ENCODE results near the gene FAM219B. TPM values are rescaled to one million over a fixed set of nuclear protein-coding genes. Genes with fewer than 3 reads are reported as not detected.
A peak's percentile ranks its signal among the peaks of the same experiment; 100 is the strongest.
"Not testable (repeated sequence)": the region's sequence is repeated elsewhere in the genome, so short reads cannot be mapped to it uniquely, and the experiment has no call there.

FAM219B gene
- total RNA-seq, 1 donor from 2014 or later = 68.0 TPM

DNA sequence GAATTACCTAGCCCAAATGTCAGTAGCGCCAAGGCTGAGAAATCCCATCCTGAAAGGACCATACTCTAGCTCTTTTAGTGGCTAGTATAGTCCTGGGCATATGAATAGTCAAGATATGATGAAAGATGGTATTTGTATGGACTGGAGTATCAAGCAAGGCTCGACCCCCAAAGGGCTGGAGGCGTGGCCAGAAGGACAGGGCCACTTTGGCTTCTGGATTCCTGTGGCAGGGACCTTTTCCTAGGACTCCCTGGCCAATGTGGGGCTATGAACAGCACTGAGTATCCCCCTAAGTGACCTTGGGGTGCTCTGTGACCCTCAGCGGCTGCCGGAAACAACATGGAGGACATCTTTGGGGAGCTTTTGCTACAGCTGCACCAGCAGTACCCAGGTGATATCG lies 10.8 kb downstream of the FAM219B start:
- DNase-seq = no peak
- Mint-ChIP-seq H3K27ac (no peak overlapping the region), H3K36me3 (ENCODE audit: low read depth) (peaks cover 58% of the 10 kb centered on the region), H3K4me1 (peaks cover 22% of the 10 kb centered on the region), H3K27me3 (no peaks in the 10 kb centered on the region), H3K9me3 (no peaks in the 10 kb centered on the region), H3K4me3 (no peak overlapping the region)
- intact Hi-C loops (cut with micrococcal nuclease) = no loop called here

DNA sequence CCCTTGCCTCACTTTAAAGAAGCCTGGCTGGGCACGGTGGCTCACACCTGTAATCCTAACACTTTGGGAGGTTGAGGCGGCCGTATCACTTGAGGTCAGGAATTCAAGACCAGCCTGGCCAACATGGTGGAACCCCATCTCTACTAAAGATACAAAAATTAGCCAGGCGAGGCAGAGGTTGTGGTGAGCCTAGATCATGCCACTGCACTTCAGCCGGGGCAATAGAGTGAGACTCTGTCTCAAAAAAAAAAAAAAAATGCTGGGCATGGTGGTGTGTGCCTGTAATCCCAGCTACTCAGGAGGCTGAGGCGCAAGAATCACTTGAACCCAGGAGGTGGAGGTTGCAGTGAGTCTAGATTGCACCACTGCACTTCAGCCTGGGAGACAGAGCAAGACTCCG lies 12.3 kb downstream of the FAM219B start:
- H3K4me3 Mint-ChIP-seq; H3K27me3 Mint-ChIP-seq; intact Hi-C loops (cut with micrococcal nuclease); H3K9me3 Mint-ChIP-seq; DNase-seq; H3K27ac Mint-ChIP-seq: not testable (repeated sequence)
- Mint-ChIP-seq H3K36me3 (ENCODE audit: low read depth) (peaks cover 53% of the 10 kb centered on the region), H3K4me1 (peaks cover 31% of the 10 kb centered on the region)

DNA sequence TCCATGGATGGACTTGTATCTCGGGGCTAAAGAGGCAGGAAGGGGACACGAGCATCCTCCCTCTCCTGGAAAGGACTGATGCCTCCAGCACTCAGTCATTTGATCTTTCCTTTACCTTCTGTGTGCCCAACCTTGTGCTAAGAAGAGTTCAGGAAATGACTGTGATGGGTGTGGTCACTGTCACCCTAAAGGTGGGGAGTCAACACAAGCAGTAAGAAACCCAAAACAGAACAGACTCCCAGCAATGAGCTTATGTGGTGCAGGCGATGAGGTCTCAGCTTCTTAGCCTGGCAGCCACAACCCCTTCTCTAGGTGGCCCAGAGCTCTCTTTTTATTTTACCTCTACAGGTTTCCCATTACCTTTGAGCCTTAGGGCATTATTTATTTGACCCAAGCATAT lies 13.0 kb downstream of the FAM219B start:
- peak; percentile 85 for DNase-seq
- no peaks in the 10 kb centered on the region for H3K9me3 Mint-ChIP-seq
- H3K27ac Mint-ChIP-seq = peak overlapping the region; percentile 91
- intact Hi-C loops (cut with micrococcal nuclease) = no loop called here
- H3K36me3 Mint-ChIP-seq (ENCODE audit: low read depth) = peaks cover 51% of the 10 kb centered on the region
- peak overlapping the region; percentile 69 for H3K4me3 Mint-ChIP-seq
- H3K4me1 Mint-ChIP-seq = peaks cover 38% of the 10 kb centered on the region
- H3K27me3 Mint-ChIP-seq = no peaks in the 10 kb centered on the region

DNA sequence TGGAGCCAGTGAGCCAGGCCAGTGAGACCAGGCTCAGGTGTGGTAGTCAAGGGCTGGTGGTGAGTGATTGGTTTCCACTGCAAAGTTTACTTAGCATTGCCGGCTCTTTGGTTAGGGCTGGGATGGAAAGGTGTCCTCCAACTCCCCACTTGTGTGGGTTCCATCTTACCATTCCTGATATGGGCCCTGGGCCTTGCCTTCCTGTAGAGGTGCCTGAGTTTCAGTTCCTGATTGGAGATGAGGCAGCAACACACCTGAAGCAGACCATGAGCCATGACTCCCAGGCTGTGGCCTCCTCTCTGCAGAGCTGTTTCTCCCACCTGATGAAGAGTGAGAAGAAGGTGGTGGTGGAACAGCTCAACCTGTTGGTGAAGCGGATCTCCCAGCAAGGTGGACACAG lies 13.7 kb downstream of the FAM219B start:
- no peak for DNase-seq
- H3K27ac Mint-ChIP-seq = peak overlapping the region; percentile 91
- H3K4me1 Mint-ChIP-seq = peaks cover 37% of the 10 kb centered on the region
- intact Hi-C loops (cut with micrococcal nuclease) = no loop called here
- no peaks in the 10 kb centered on the region for H3K9me3 Mint-ChIP-seq
- H3K36me3 Mint-ChIP-seq (ENCODE audit: low read depth) = peaks cover 48% of the 10 kb centered on the region
- H3K27me3 Mint-ChIP-seq = no peaks in the 10 kb centered on the region
- H3K4me3 Mint-ChIP-seq = peak overlapping the region; percentile 69

DNA sequence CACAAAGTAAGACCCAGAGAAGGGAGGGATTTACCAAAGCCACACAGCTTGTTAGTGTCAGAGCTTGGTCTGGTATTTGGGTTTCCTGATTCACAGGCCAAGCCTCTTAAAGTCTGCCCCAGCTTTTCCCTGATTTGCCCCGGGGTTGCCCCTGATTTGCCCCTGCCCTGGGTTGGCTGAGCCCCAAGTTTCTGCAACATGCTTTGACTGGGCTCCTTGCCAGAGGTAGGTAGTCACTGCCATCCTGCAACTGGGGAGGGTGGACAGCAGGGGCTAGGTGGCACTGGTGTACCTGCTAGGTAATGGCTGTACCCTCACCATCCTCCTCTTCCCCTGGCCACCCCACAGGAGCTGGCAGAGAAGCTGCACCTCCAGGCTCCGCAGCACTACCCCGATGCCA lies 14.3 kb downstream of the FAM219B start:
- intact Hi-C loops (cut with micrococcal nuclease) = no loop called here
- H3K36me3 Mint-ChIP-seq (ENCODE audit: low read depth) = peaks cover 45% of the 10 kb centered on the region
- peak overlapping the region; percentile 27 for H3K4me3 Mint-ChIP-seq
- DNase-seq = no peak
- H3K4me1 Mint-ChIP-seq = peaks cover 39% of the 10 kb centered on the region
- no peaks in the 10 kb centered on the region for H3K27me3 Mint-ChIP-seq
- no peaks in the 10 kb centered on the region for H3K9me3 Mint-ChIP-seq
- H3K27ac Mint-ChIP-seq = no peak overlapping the region

DNA sequence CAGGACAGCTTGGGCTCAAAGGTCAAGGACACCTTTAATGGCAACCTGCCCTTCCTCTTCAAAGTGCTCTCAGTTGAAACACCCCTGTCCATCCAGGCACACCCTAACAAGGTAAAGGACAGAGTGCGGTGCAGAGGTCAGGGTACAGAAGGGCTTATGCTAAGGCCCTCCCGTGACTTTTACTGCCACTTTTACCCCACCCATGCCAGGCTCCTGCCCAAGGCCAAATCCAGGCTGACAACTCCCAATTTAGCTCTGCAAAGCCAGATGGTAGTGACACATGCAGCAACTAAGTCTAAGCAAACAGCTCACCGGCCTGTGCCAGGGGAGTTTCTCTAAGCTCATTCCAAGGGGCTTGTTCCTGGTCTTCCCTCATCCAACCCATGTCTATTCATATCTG lies 15.2 kb downstream of the FAM219B start:
- Mint-ChIP-seq H3K36me3 (ENCODE audit: low read depth) (peaks cover 39% of the 10 kb centered on the region), H3K4me1 (peaks cover 39% of the 10 kb centered on the region), H3K9me3 (no peaks in the 10 kb centered on the region), H3K4me3 (peak overlapping the region; percentile 27), H3K27me3 (no peaks in the 10 kb centered on the region), H3K27ac (peak overlapping the region; percentile 35)
- intact Hi-C loops (cut with micrococcal nuclease) = no loop called here
- DNase-seq = no peak

DNA sequence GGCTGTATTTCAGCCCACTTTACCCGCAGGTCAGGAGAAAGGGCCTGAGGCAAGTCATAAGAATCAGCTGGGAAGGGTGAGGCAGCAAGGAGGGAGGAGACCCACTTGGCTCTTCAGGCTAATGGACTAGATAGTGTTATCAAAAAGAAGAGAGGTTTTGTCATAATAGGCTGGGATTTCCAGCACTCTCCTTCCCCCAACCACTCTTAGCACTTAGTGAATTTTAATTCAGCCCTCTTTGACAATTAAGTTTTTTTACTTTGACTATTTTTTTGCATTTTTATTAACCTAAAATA lies 16.0 kb downstream of the FAM219B start:
- H3K36me3 Mint-ChIP-seq (ENCODE audit: low read depth) = peaks cover 36% of the 10 kb centered on the region
- peak overlapping the region; percentile 84 for H3K27ac Mint-ChIP-seq
- peaks cover 39% of the 10 kb centered on the region for H3K4me1 Mint-ChIP-seq
- intact Hi-C loops (cut with micrococcal nuclease) = loop anchor here (1.0 kb wide), 1 partner anchor 16 kb away; the partner anchor contains the start of gene FAM219B
- no peaks in the 10 kb centered on the region for H3K9me3 Mint-ChIP-seq
- peak overlapping the region; percentile 80 for H3K4me3 Mint-ChIP-seq
- no peak for DNase-seq
- H3K27me3 Mint-ChIP-seq = no peaks in the 10 kb centered on the region

DNA sequence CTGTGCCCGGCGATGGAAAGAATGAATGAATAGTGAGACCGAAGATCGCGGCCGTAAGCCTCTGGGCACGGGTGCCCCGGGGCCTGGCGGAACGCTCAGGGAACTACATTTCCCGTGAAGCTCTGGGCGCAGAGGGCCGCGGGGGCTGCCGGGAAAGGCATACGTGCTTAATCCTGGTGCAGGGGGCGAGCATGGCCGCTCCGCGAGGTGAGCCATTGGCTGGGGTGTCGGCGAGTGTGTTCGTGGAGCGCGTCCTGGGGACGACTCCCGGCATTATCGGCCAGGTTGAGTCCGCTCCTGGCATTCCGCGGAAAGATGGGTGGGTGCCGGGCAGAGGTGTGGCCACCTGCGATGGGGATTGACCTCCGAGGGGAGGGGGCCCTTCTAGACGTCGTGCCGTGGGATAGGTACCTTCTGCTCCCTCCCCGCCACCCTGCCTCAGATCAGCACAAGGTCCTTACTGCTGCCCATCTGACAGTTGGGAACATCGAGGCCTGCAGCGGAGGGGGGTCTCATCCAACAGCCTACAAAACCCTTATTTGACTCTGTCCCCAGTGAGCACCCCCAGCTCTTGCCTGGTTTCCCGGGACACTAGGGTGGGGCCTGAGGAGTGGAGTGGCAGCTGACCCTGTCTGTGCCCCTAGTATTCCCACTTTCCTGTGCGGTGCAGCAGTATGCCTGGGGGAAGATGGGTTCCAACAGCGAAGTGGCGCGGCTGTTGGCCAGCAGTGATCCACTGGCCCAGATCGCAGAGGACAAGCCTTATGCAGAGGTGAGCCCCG lies 16.6 kb downstream of the FAM219B start, which contains the start of gene MPI:
Gene MPI (plus strand): TSS at position 160 of the 782 bp plus-strand sequence. CDS start 32 bp downstream, at position 192.
- intact Hi-C loops (cut with micrococcal nuclease) = loop anchor here (1.0 kb wide), 5 partner anchors 11 to 48 kb away; partner anchors contain the start of genes COX5A, FAM219B and SCAMP2
- no peaks in the 10 kb centered on the region for H3K9me3 Mint-ChIP-seq

DNA sequence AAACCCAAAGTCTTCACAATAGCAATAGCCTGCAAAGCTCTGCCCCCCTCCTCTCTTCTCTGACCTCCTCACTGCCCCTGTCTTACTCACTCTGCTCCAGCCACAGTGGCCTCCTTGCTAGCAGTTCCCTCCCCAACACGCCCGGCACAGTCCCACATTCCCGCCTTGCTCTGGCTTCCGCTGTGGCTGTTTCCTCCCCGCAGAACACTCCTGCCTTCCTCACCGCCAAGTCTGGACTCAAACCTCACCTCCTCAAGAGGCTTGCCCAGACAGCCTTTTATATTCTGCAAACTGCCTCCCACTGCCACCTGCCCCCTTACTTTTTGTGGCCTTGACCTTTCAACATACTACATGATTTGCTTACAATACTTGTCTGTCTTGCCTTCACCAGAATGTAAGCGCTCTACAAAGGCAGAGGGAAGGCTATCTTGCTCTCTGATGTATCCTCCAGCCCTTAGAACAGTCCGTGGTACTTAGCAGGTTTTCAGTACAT lies 17.2 kb downstream of the FAM219B start:
- no peaks in the 10 kb centered on the region for H3K9me3 Mint-ChIP-seq
- intact Hi-C loops (cut with micrococcal nuclease) = loop anchor here (1.0 kb wide), 4 partner anchors 12 to 49 kb away; partner anchors contain the start of genes COX5A and SCAMP2
- H3K4me1 Mint-ChIP-seq = peaks cover 41% of the 10 kb centered on the region

More for the DNA sequence above, 16.6 kb downstream of the FAM219B start, which contains the start of gene MPI:
- Mint-ChIP-seq H3K27ac (peak within 1 kb of the TSS; percentile 84), H3K4me1 (peaks cover 39% of the 10 kb centered on the region), H3K36me3 (ENCODE audit: low read depth) (peaks cover 32% of the 10 kb centered on the region), H3K4me3 (peak within 1 kb of the TSS; percentile 80), H3K27me3 (no peaks in the 10 kb centered on the region)
- peak; percentile 96 for DNase-seq

DNA sequence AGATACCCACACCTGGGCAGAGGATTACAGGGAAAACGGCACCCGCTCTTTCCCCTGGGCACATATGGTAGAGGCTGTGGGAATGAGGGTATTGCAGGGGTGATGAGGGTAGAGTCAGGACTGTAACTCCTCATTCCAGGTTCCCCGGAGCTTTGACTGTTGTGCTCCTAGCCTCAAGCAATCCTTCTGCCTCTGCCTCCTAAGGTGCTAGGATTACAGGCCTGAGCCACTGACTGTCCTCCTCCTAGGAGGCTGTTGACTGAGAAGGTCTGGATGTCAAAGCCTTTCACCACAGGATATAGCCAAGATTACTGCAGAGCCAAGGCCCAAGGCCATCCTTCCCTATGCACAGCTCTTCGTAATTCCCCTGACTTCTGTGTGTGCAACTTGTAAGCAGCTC lies 17.9 kb downstream of the FAM219B start:
- Mint-ChIP-seq H3K36me3 (ENCODE audit: low read depth) (peaks cover 29% of the 10 kb centered on the region), H3K9me3 (no peaks in the 10 kb centered on the region), H3K4me1 (peaks cover 45% of the 10 kb centered on the region), H3K27me3 (no peaks in the 10 kb centered on the region), H3K4me3 (peak overlapping the region; percentile 80), H3K27ac (peak overlapping the region; percentile 84)
- DNase-seq = no peak
- intact Hi-C loops (cut with micrococcal nuclease) = loop anchor here (1.0 kb wide), 4 partner anchors 13 to 50 kb away; partner anchors contain the start of genes COX5A and SCAMP2

More for the DNA sequence above, 17.2 kb downstream of the FAM219B start:
- peak overlapping the region; percentile 80 for H3K4me3 Mint-ChIP-seq
- H3K36me3 Mint-ChIP-seq (ENCODE audit: low read depth) = peaks cover 31% of the 10 kb centered on the region
- DNase-seq = peak; percentile 80
- H3K27ac Mint-ChIP-seq = peak overlapping the region; percentile 84
- H3K27me3 Mint-ChIP-seq = no peaks in the 10 kb centered on the region

DNA sequence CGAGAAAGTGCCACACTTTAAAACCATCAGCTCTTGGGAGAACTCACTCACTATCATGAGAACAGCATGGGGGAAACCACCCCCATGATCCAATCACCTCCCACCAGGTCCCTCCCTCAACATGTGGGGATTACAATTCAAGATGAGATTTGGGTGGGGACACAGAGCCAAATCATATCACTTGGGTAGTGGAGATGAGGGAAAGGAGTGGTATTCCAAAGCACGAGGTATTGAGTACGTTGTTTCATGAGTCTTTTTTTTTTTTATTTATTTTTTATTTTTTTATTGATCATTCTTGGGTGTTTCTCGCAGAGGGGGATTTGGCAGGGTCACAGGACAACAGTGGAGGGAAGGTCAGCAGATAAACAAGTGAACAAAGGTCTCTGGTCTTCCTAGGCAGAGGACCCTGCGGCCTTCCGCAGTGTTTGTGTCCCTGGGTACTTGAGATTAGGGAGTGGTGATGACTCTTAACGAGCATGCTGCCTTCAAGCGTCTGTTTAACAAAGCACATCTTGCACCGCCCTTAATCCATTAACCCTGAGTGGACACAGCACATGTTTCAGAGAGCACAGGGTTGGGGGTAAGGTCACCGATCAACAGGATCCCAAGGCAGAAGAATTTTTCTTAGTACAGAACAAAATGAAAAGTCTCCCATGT lies 19.0 kb downstream of the FAM219B start:
- H3K4me3 Mint-ChIP-seq; DNase-seq; H3K9me3 Mint-ChIP-seq; H3K27me3 Mint-ChIP-seq; intact Hi-C loops (cut with micrococcal nuclease): not testable (repeated sequence)
- Mint-ChIP-seq H3K36me3 (ENCODE audit: low read depth) (peaks cover 18% of the 10 kb centered on the region), H3K27ac (peak overlapping the region; percentile 31), H3K4me1 (peaks cover 34% of the 10 kb centered on the region)

DNA sequence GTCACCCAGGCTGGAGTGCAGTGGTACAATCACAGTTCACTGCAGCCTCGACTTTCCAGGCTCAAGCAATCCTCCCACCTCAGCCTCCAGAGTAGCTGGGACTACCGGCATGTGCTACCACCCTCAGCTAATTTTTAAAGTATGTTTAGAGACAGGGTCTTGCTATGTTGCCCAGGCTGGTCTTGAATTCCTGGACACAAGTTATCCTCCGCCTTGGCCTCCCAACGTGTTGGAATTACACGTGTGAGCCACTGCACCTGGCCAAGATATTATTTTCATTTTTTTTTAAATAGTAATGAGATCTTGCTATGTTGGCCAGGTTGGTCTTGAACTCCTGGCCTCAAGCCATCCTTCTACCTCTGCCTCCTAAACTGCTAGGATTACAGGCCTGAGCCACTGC lies 21.2 kb downstream of the FAM219B start:
- peaks cover under 1% of the 10 kb centered on the region for H3K36me3 Mint-ChIP-seq (ENCODE audit: low read depth)
- intact Hi-C loops (cut with micrococcal nuclease) = no loop called here
- no peak for DNase-seq
- no peak overlapping the region for H3K27ac Mint-ChIP-seq
- H3K27me3 Mint-ChIP-seq = no peaks in the 10 kb centered on the region
- H3K9me3 Mint-ChIP-seq = no peaks in the 10 kb centered on the region
- no peak overlapping the region for H3K4me3 Mint-ChIP-seq
- peaks cover 22% of the 10 kb centered on the region for H3K4me1 Mint-ChIP-seq

DNA sequence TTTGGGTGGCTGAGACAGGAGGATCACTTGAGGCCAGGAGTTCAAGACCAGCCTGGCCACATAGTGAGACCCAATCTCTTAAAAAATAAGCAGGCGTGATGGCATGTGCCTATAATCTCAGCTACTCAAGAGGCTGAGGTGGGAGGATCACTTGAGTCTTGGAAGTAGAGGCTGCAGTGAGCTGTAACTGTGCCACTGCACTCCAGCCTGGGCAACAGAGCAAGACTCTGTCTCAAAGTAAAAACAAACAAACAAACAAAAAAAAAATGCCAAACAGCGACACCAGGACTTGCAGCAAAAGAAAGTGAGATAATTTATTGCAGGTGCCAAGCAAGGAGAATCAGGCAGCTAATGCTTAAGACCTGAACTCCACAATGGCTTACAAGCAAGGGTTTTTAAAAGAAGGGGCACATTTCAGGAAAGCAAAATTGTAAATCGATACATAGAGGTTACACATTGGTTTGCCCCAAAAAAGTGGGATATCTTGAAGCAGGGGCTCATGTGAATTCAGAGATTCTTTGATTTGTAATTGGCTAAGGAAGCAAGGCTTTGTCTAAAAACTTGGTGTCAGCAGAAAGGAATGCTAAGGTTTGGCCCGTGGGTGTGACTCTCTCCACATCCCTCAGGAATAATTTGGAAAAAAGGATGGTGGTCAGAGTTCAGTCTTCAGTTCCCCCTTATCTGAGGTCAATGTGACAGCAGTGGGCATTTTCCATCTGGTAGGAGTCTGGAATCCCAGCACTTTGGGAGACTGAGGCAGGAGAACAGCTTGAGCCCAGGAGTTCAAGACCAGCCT lies 22.0 kb downstream of the FAM219B start:
- intact Hi-C loops (cut with micrococcal nuclease) = no loop called here
- Mint-ChIP-seq H3K9me3 (no peaks in the 10 kb centered on the region), H3K27ac (no peak overlapping the region), H3K27me3 (no peaks in the 10 kb centered on the region), H3K4me3 (no peak overlapping the region), H3K4me1 (peaks cover 19% of the 10 kb centered on the region), H3K36me3 (ENCODE audit: low read depth) (no peaks in the 10 kb centered on the region)
- DNase-seq = no peak

Data from activated CD4-positive, alpha-beta T cell treated with anti-CD3 and anti-CD28 coated beads, Interleukin-2, amount 10 ng/mL, durations not matched to agents 24 days and 14 days (primary cell).